Stimulated activated CD8-positive, alpha-beta memory T cell treated with anti-CD3 and anti-CD28 coated beads, Interleukin-7, amount 100 ng/mL, for 1 hour (primary cell): ENCODE data around the gene NKX1-2.

Source experiments
- DNase-seq, 2 donors: peaks; one replicate each; pipeline ENCODE4 v3.0.0-alpha.2; 2020; ENCODE audit warnings: low read depth in 2 of 2

Gene NKX1-2

GRCh38 chr10:124417895-124418725, 31.7 kb downstream of the NKX1-2 start:
- DNase-seq = peak in 1 of 2 donors; percentile 12

GRCh38 chr10:124416733-124417132, 33.1 kb downstream of the NKX1-2 start:
- no peak for DNase-seq

- DNase-seq = no peak
These were observed 34.6 kb downstream of the NKX1-2 start for GRCh38 chr10:124415210-124415609.

- no peak for DNase-seq
These were observed 35.8 kb downstream of the NKX1-2 start for GRCh38 chr10:124414076-124414475.

GRCh38 chr10:124409696-124410095, 40.1 kb downstream of the NKX1-2 start:
- DNase-seq = no peak

- no peak for DNase-seq
These were observed 41.5 kb downstream of the NKX1-2 start for GRCh38 chr10:124408357-124408756.

GRCh38 chr10:124407456-124407855, 42.4 kb downstream of the NKX1-2 start:
- no peak for DNase-seq

GRCh38 chr10:124403548-124403947, 46.3 kb downstream of the NKX1-2 start:
- no peak for DNase-seq

- DNase-seq = no peak
These were observed 47.6 kb downstream of the NKX1-2 start for GRCh38 chr10:124402273-124402672.

- DNase-seq = no peak
These were observed 48.2 kb downstream of the NKX1-2 start for GRCh38 chr10:124401633-124402032.
